DMS153 treated with DMSO at 0.1 percent for 48 hours (cell line): ENCODE measurements around the gene E2F7.
A peak's percentile ranks its signal among the peaks of the same experiment; 100 is the strongest.
"Not testable (repeated sequence)": the region's sequence is repeated elsewhere in the genome, so short reads cannot be mapped to it uniquely, and the experiment has no call there.

Source experiments
- DNase-seq: peaks from one replicate; lab custom pipeline; 2025; ENCODE audit not compliant: unreplicated experiment; lab: John Stamatoyannopoulos, UW

The E2F7 gene, protein sequence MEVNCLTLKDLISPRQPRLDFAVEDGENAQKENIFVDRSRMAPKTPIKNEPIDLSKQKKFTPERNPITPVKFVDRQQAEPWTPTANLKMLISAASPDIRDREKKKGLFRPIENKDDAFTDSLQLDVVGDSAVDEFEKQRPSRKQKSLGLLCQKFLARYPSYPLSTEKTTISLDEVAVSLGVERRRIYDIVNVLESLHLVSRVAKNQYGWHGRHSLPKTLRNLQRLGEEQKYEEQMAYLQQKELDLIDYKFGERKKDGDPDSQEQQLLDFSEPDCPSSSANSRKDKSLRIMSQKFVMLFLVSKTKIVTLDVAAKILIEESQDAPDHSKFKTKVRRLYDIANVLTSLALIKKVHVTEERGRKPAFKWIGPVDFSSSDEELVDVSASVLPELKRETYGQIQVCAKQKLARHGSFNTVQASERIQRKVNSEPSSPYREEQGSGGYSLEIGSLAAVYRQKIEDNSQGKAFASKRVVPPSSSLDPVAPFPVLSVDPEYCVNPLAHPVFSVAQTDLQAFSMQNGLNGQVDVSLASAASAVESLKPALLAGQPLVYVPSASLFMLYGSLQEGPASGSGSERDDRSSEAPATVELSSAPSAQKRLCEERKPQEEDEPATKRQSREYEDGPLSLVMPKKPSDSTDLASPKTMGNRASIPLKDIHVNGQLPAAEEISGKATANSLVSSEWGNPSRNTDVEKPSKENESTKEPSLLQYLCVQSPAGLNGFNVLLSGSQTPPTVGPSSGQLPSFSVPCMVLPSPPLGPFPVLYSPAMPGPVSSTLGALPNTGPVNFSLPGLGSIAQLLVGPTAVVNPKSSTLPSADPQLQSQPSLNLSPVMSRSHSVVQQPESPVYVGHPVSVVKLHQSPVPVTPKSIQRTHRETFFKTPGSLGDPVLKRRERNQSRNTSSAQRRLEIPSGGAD

DNA sequence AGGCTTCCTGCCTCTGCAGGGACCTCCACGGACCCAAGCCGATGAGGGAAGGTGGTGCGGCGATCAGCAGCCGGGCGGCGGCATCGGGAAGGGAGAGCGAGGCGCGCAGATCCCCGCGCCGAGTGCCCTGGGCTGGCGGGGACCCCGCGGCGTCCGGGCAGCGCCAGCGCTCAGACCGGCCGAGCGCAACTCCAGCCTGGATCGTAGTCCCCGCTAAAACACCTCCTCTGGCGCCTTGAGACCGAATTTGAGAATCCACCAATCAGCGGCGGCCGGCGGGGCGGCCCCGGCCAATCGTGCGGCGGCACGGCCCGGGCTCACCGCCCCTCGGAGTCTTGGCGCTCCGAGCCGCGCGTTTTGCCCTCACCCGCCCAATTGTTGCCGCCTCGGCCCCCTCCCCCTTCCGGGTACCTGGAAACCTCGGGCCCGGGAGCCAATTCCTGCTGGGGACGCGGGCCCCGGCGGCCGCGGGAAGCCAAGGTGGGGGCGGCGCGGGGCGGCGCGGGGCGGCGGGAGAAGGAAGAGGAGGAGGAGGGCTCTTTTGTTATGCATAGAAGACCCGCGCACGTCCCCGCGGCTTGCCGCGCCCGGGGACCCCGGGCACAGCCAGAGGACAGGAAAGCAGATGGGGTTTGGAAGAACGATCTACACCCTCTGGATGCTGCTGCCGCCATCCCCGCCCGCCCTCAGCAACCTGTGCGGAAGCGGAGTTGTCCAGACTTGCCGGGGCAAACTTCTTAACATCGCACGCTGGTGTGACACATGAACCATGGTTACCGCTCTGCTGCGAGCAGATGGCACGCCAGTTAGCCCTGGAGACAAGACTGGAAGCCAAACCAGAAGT is at the start of gene E2F7:
Gene E2F7 (minus strand): TSS at position 209 of the 844 bp plus-strand sequence. CDS start 934 bp downstream, outside the sequence.
- DNase-seq, result peak; percentile 89

DNA sequence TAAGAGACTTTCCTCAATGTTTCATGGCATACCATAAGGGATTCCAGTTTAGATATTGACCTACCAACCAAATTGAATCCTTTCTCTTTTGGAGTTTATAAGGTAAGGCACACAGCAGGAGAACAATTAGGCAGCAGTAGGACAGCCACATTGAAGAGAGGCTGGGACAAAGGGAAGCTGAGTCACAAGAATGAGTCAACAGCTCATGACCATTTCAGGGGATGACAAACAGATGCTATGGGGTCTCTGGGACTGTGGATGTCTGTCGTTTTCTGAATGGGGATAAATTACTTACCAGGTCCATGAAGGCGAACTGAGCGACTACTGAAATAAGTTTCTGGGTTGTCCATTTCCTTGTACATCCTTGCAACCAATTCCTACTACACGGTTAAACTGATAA is 48.6 kb upstream of the E2F7 start:
- DNase-seq, result no peak

DNA sequence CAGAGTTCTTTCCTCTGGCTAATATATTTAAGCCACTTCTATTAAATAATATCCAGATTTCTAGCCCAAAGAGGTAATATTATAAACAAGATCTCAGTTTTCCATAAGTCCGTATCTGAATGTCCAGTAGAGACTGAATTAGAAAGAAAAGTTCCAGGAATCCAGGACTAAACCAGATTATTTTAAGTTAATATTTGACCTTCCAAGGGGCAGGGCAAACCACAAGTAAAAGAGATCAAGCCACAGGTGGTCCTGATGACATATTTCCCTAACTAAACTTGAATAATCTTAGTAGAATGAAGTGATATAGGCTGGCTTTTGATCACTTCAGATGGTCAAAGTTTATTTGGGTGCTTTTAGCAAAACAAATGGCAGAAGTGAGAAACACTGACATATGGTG is 43.3 kb upstream of the E2F7 start:
- no peak for DNase-seq

DNA sequence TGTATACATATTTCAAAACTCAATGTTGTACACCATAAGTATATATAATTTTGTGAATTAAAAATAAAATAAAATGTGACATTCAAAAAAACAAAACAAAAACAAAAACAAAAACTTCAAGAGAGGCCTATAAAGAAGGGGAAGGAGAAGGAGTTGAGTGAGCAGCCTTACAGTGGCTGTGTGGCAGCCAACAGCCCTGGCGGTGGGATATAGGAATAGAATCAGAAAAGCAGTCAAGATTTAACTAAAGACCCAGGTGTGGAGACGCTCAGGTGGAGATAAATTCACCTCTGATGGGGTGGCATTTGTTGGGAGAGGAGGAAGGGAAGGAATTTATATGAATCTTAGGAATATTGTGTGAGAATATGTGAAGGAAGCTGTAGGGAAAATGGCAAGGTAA is 41.8 kb upstream of the E2F7 start:
- no peak for DNase-seq

DNA sequence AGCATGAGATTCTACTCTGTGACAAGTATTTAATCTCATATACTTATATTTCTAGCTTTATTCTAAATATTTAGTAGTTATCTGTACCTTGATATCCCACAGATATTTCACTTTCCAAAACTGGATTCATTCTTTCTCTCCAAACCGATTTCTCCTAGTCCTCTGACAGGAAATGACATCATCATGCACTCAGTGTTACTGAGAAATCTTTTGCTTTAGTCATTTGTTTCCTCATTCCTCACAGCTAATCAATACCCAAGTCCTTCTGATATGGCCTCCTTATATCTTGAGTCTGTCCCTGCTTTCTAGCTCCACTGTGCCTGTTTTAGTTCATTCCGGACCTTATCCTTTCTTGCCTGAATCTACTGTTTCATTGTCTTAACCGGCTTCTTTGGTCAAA is 39.4 kb upstream of the E2F7 start:
- no peak for DNase-seq

DNA sequence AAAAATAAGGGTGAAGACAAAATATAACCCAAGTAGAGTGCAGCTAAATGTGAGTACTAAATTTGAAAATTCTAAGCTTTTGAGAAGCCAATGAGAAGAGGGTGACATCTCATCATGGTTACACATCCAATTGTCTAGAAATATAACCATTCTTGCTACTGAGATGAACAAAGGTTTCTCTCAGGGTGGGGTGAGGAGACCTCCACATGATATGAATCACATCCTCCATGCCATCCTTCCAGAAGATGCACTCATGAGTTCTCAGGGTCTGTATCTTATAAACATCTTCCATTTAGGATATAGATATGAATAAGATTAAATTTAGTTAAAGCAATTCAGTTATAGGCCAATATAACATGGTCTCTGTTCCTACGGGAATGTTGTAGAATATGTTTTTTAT is 38.9 kb upstream of the E2F7 start:
- no peak for DNase-seq

DNA sequence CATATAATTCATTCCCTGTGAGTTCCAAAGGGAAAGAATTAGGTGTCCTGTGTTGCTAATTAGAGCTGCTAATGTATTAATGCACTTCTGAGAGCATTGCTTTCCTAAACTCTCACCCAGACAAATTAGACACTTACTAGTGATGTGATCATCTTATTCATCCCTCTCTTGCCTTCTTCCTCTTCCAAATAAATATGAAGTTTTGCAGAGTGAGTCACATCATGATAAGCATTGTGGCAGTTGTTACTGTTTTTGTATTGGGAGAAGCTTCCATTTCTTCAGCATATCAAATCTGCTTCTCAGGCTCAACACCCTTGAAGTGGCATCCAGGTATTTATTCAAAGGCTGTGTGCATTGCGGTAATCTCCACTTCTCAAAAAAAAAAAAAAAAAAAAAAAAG is 37.3 kb upstream of the E2F7 start:
- DNase-seq, result no peak

DNA sequence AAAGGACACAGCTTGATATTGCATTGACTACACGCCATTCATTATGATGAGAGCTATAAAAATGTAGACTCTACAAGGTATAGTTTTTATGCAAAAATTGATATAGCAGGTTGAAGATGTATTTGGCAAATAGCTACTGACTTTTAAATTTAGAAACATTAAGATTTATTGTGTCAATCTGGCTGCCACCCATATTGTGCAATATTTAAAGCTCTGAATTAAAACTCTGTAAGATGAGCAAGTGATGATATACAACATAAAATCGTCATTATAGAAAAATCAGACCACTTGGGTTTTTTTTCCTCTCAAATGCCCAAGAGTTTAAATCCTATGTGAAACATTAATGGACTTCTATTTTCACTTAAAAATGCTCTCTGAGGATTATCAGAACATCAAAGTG is 36.8 kb upstream of the E2F7 start:
- DNase-seq, result no peak

DNA sequence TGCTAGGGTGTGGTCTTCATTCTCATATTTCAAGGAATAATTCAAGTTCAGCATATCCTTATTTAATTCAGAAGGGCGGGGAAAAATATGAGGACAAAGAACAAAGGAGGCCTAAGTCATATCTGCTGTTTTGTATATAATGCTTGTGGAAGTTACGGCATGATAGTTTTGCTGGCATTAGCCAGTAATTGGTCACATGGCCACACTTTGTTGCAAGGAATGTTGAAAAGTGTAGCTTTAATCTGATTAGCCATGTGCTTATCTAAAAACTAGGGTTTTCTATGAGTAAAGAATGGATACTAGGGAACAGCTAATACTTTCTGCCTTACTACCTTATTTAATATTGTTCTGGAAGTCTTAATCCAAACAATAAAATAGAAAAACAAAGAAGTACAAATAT is 34.4 kb upstream of the E2F7 start:
- no peak for DNase-seq

DNA sequence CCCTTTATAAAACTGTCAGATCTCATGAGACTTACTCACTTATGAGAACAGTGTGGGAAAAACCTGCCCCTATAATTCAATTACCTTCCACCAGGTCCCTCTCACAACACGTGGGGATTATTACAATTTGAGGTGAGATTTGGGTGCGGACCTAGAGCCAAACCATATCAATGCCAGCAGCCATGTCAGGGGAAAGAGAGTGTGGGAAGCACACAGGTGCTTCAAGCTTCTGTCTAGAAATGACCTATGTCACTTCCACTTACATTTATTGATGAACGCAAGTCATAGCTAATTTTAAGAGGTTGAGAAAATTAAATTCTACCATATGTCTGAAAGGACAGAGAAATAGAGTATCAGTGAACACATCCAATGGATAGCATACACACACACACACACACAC is 32.5 kb upstream of the E2F7 start:
- DNase-seq, result no peak

DNA sequence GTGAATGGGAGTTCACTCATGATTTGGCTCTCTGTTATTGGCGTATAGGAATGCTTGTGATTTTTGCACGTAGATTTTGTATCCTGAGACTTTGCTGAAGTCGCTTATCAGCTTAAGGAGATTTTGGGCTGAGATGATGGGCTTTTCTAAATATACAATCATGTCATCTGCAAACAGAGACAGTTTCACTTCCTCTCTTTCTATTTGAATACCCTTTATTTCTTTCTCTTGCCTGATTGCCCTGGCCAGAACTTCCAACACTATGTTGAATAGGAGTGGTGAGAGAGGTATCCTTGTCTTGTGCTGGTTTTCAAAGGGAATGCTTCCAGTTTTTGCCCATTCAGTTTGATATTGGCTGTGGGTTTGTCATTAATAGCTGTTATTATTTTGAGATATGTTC is 26.9 kb upstream of the E2F7 start:
- DNase-seq, result not testable (repeated sequence)

DNA sequence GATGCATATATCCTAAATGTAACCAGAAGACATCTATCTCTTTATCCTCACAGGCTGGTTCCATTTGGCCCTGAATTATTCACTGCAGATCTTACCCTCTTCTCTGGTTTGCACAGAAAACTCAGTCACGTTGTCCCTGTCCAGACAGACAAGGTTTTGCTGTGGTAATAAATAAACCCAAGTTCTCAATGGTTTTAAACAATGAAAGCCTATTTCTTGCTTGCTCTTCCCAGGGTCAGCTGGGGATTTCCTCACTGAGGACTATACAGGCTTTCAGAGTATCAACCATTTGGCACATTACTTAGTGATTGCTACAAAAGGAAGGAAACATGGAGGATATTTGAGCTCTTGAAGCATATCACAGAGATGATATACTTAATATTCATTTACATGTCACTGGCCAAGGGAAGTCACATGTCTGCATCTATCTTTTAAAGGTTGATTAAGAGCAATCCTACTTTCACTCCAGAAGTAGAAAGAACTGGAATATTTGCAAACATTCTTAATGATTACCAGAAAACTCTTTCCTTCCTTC is 24.4 kb upstream of the E2F7 start:
- DNase-seq, result no peak

DNA sequence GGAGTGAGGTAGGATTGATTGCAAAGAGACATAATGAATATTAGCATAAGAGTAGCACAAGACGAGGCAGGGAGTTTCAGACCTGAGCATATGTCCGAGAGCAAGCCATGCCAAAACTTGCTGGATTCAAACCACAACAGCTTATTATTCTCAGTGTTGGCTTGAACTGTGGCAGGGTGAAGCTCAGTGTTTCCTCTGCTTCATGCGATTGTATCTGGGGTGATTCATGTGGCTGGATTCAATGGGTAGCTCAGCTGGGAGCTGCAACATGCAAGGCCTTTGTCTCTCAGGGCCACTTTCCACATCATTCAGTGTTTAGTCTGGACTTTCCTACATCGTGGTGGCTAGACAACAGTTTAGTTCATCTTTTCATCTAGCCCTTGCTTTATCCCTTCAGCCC is 22.1 kb upstream of the E2F7 start:
- DNase-seq, result no peak

DNA sequence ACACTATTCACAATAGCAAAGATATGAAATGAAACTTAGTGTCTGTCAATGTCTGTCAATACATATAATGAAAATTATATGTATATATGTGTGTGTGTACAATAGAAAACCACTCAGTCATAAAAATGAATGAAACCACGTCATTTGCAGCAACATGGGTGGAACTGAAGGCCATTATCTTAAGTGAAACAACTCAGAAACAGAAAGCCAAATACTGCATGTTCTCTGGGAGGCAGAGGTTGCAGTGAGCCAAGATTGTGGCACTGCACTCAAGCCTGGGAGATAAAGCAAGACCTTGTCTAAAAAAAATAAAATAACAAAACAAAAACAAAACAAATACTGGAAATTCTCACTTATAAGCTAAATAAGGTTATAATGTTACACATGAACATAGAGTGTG is 16.7 kb upstream of the E2F7 start:
- DNase-seq, result no peak

DNA sequence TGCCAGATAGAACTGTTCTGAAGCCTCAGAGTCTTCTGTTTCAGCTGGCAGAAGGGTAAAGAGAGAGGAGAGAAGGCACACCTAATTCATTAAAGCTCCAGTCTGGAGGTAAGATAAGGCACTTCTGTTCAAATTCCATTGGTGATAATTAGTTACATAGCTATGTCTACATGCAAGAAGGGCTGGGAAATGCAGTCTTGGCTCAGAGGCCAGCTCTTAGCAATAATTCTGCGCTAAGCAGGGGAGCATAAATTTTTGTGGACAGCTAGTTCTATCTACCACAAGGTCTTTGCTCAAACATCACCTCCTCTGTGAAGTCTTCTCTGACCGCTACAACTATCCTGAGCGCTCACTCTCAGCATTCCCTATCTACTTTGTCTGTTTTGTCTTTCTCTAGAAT is 14.3 kb upstream of the E2F7 start:
- DNase-seq, result no peak

DNA sequence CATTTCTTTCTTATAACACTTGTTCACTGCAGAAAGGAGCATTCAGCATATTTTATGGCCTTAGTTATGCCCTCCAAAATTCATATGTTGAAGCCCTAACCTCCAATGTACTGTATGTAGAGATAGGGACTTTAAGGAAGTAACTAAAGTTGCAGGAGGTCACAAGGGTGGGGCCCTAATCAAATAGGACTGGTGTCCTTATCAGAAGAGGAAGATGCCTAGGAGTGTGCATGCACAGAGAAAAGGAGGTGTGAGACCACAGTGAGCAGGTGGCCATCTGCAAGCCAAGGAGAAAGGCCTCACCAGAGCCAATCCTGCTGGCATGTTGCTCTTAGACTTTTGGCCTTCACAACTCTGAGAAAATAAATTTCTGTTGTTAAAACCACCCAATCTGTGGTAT is 12.9 kb upstream of the E2F7 start:
- no peak for DNase-seq

DNA sequence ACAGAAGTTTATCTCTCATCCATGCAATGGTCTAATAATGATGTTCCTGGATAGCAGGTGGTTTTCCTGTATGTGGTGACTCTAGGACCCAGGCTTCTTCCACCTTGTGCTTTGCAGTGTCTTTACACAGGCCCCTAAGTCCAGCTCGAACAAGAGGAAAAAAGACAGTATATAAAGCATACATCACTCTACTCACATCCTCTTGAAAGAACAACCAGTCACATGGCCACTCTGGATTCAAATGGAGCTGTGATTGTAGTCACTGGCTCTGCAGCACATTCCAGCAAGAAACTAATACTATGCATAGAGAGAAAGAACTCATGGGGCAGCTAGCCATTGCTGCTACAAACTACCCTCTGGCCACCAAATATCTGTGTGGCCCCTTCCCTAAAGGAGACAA is 11.5 kb upstream of the E2F7 start:
- no peak for DNase-seq

DNA sequence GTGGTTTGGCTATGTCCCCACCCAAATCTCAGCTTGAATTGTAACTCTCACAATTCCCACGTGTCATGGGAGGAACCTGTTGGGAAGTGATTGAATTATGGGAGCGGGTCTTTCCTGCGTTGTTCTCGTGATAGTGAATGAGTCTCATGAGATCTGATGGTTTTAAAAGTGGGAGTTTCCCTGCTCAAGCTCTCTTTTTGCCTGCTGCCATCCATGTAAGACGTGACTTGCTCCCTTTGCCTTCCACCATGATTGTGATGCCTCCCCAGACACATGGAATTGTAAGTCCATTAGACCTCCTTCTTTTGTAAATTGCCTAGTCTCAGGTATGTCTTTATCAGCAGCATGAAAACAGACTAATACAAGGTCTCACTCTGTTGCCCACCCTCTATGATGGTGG is 8.5 kb upstream of the E2F7 start:
- not testable (repeated sequence) for DNase-seq

DNA sequence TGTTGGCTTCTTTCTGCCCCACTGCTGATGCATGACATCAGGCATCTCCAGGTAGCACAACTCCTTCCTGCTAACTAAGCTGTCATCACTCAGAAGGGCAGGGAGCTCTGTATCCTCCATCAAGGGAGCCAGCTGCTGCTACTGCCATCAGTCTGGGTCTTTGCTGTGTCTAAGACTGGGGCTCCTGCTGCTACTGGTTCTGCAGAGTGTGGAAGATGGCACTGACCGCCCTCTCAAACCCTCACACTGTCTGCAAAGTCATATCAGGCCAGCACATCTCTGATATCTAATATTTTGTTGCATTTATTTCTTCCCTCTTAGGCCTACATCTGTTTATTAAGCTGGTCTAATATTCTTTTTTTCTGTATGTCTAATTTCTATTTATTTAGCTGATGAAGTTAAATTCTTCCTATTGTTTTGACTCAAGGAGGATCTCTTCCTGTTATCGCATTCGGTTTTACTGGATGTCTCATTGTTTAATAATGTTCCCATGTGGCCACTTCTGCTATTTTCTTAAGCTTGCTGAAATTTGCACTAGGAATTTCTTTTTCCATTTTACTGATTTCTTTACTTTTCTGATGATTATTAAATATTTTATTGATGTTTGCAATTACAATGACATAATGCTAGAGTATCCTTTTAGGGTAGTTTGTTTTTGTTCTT is 7.6 kb upstream of the E2F7 start:
- DNase-seq, result no peak

DNA sequence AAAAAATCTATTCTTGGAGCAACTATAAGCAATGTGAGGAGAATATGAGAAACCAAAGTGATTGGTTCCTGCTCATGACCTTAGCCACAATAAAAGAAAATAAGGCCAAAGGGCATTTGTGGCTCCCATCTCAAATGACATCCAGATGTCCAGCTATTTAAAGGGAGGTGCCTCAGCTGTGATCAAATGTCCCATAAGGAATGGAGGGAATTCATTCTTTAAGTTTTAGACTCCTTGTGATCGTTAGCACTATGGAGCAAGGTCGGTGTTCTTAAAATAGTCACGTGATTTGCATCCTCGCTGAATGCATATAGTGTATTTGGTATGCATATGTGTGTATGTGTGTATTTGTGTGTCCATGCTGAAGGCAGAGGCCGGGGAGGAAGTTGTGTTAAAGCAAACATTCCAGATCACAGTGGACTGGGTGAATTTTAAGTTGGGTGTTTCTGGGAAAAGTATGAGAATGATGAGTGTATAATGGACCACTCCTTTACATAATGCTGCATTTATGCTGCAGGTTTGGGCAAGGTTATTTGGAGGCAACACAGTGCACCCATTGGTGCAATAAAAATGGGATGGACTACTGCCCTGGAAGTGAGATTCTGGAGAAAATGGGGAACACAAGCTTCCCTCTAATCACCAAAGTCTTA is 5.6 kb upstream of the E2F7 start:
- DNase-seq, result no peak
